DOHH2 (cell line): Measurements from ENCODE around the gene ZNF764.

Source experiments
- CTCF ChIP-seq: fragments of 200-600 bp; sonication (generic); IDR thresholded peaks from one replicate; pipeline ENCODE4 v1.5.1; 2014; ENCODE audit warnings: antibody characterized with exemption, mild to moderate bottlenecking, low read depth, low read length; ENCODE audit not compliant: poor library complexity, severe bottlenecking
- EZH2phosphoT487 ChIP-seq: fragments of 200-600 bp; sonication (generic); IDR thresholded peaks from 2 replicates; pipeline ENCODE4 v1.6.1; 2017; ENCODE audit warnings: borderline replicate concordance, mild to moderate bottlenecking, antibody characterized with exemption, low read length, moderate library complexity, mixed read lengths

GRCh38 chr16:30557957-30558788 lies at the start of gene ZNF764:
- TF ChIP-seq CTCF (peak; percentile 43), EZH2phosphoT487 (no peak)
